GM23338 (cell line): ENCODE results near the gene SRSF2. TPM values are rescaled to one million over a fixed set of nuclear protein-coding genes. Genes with fewer than 3 reads are reported as not detected.

Experiments
- ATAC-seq: fragments of 200-7000 bp; cut with Tn5 transposase; 3 replicates; pipeline ENCODE4 v1.9.1; 2020
- DNase-seq: peaks from one replicate; pipeline ENCODE4 v3.0.0-alpha.2; 2015; ENCODE audit warnings: low spot score
- H2AFZ ChIP-seq: fragments of 200-600 bp; sonication (generic); 2 replicates; pipeline ENCODE4 v1.8.0; 2016; ENCODE audit warnings: antibody characterized with exemption, mild to moderate bottlenecking, moderate library complexity
- H3F3A ChIP-seq: fragments of 200-600 bp; sonication (generic); replicated peaks from 2 replicates; pipeline ENCODE4 v1.8.0; 2017; ENCODE audit warnings: antibody characterized with exemption, mixed run types, low read depth
- H3K27ac ChIP-seq: fragments of 200-600 bp; sonication (generic); 2 replicates; pipeline ENCODE4 v1.6.1; 2016; ENCODE audit warnings: low read depth
- H3K27me3 ChIP-seq: fragments of 200-600 bp; sonication (generic); 2 replicates; pipeline ENCODE4 v1.8.0; 2016; ENCODE audit warnings: mild to moderate bottlenecking, mixed run types, moderate library complexity; ENCODE audit not compliant: insufficient read depth
- H3K36me3 ChIP-seq: fragments of 200-600 bp; sonication (generic); 2 replicates; pipeline ENCODE4 v1.8.0; 2016; ENCODE audit warnings: mild to moderate bottlenecking; ENCODE audit not compliant: insufficient read depth
- H3K4me1 ChIP-seq: fragments of 200-600 bp; sonication (generic); 2 replicates; pipeline ENCODE4 v1.8.0; 2016; ENCODE audit warnings: mild to moderate bottlenecking, moderate library complexity; ENCODE audit not compliant: insufficient read depth
- H3K4me2 ChIP-seq: fragments of 200-600 bp; sonication (generic); 2 replicates; pipeline ENCODE4 v1.7.1; 2017; ENCODE audit warnings: mixed run types
- H3K4me3 ChIP-seq: fragments of 200-600 bp; sonication (generic); 2 replicates; pipeline ENCODE4 v1.6.1; 2016; ENCODE audit warnings: mixed run types
- H3K79me2 ChIP-seq: fragments of 200-600 bp; sonication (generic); replicated peaks from 2 replicates; pipeline ENCODE4 v1.8.0; 2017; ENCODE audit warnings: mild to moderate bottlenecking; ENCODE audit not compliant: insufficient read depth
- H3K9me2 ChIP-seq: fragments of 200-600 bp; sonication (generic); 2 replicates; pipeline ENCODE4 v1.8.0; 2017; ENCODE audit not compliant: insufficient read depth
- H4K20me1 ChIP-seq: fragments of 200-600 bp; sonication (generic); replicated peaks from 2 replicates; pipeline ENCODE4 v1.8.0; 2017; ENCODE audit warnings: mild to moderate bottlenecking; ENCODE audit not compliant: insufficient read depth
- H3K27ac Mint-ChIP-seq: 2 replicates; pipeline ENCODE4 v1.8.0; 2020; ENCODE audit warnings: inconsistent platforms, mild to moderate bottlenecking, moderate library complexity, mixed read lengths
- H3K27me3 Mint-ChIP-seq: 3 replicates; pipeline ENCODE4 v1.8.0; 2022; ENCODE audit warnings: low read depth, mild to moderate bottlenecking, moderate library complexity, mixed read lengths, inconsistent platforms; ENCODE audit not compliant: insufficient read depth, poor library complexity
- H3K36me3 Mint-ChIP-seq: 3 replicates; pipeline ENCODE4 v1.8.0; 2021; ENCODE audit warnings: low read depth, mild to moderate bottlenecking, inconsistent platforms, moderate library complexity, mixed read lengths
- H3K4me1 Mint-ChIP-seq: 3 replicates; pipeline ENCODE4 v1.8.0; 2020; ENCODE audit warnings: mild to moderate bottlenecking, inconsistent platforms, mixed read lengths
- H3K4me3 Mint-ChIP-seq: 3 replicates; pipeline ENCODE4 v1.8.0; 2021; ENCODE audit warnings: moderate library complexity, mild to moderate bottlenecking, inconsistent platforms, mixed read lengths
- H3K9me3 Mint-ChIP-seq: 3 replicates; pipeline ENCODE4 v1.8.0; 2020; ENCODE audit warnings: moderate library complexity, mild to moderate bottlenecking, inconsistent platforms, mixed read lengths
- CTCF ChIP-seq, 2 experiments: fragments of 200-600 bp in 1 of 2; sonication (generic) in 1 of 2; conservative IDR thresholded peaks; 2 replicates each; pipeline versions ENCODE4 v1.5.1 to v1.6.1; 2016 to 2017; ENCODE audit warnings: antibody characterized with exemption in 2 of 2, low read depth in 2 of 2, mild to moderate bottlenecking in 2 of 2, moderate library complexity in 1 of 2
- ETS1 ChIP-seq: IDR thresholded peaks from 2 replicates; pipeline ENCODE4 v1.6.1; 2016; ENCODE audit warnings: antibody characterized with exemption
- EZH2 ChIP-seq: fragments of 200-600 bp; sonication (generic); IDR thresholded peaks from one replicate; pipeline ENCODE4 v1.8.0; 2017; ENCODE audit warnings: antibody characterized with exemption, mild to moderate bottlenecking, low read depth; ENCODE audit not compliant: unreplicated experiment
- EZH2phosphoT487 ChIP-seq: fragments of 200-600 bp; sonication (generic); IDR thresholded peaks from one replicate; pipeline ENCODE4 v1.8.1; 2018; ENCODE audit warnings: antibody characterized with exemption; ENCODE audit not compliant: unreplicated experiment
- JUNB ChIP-seq: IDR thresholded peaks from one replicate; pipeline ENCODE4 v1.6.1; 2016; ENCODE audit warnings: antibody characterized with exemption; ENCODE audit not compliant: unreplicated experiment
- NANOG ChIP-seq: IDR thresholded peaks from 2 replicates; pipeline ENCODE4 v1.6.1; 2016; ENCODE audit warnings: antibody characterized with exemption, borderline replicate concordance
- POLR2AphosphoS5 ChIP-seq: IDR thresholded peaks from 2 replicates; pipeline ENCODE4 v1.6.1; 2016; ENCODE audit warnings: antibody characterized with exemption, low read depth
- STAT1 ChIP-seq: IDR thresholded peaks from one replicate; pipeline ENCODE4 v1.6.1; 2016; ENCODE audit warnings: antibody characterized with exemption; ENCODE audit not compliant: unreplicated experiment
- ZNF114 ChIP-seq: fragments of 250-450 bp; sonication (Bioruptor Pico); IDR thresholded peaks from 2 replicates; pipeline ENCODE4 v1.5.0; 2020; ENCODE audit warnings: mild to moderate bottlenecking, moderate library complexity
- ZNF331 ChIP-seq: fragments of 250-450 bp; sonication (Bioruptor Pico); IDR thresholded peaks from 2 replicates; pipeline ENCODE4 v1.5.0; 2020; ENCODE audit warnings: low read depth, mild to moderate bottlenecking, moderate library complexity
- ZNF462 ChIP-seq: fragments of 250-450 bp; sonication (Bioruptor Pico); IDR thresholded peaks from 2 replicates; pipeline ENCODE4 v1.5.0; 2020; ENCODE audit warnings: mild to moderate bottlenecking, moderate library complexity
- polyA plus RNA-seq: library from polyadenylated mRNA; unstranded; fragments of >200 nt; fragmentation: Nextera tagmentation; extraction: Ambion mirVana; gene quantifications from 2 replicates; pipeline ENCODE4 v1.2.1, GENCODE V29; 2016
- total RNA-seq: library from RNA; depleted of rRNA; stranded (reverse); fragments of >200 nt; shearing (Covaris generic); gene quantifications from 2 replicates; pipeline ENCODE4 v1.2.3, GENCODE V29; 2014

SRSF2 gene
- total and polyA plus RNA-seq, 2 experiments from 2014 or later, result 317 to 547 TPM

- DNase-seq, result no peak
- H3K4me3 Mint-ChIP-seq, result no peak overlapping the region
- no peak overlapping the region for H3K4me3 ChIP-seq
- H3K79me2 ChIP-seq, result no peaks in the 10 kb centered on the region
- H3K4me1 Mint-ChIP-seq, result peaks cover 52% of the 10 kb centered on the region
- no peaks in the 10 kb centered on the region for H3K27me3 ChIP-seq
- H3K27me3 Mint-ChIP-seq, result peaks cover 17% of the 10 kb centered on the region
- no peaks in the 10 kb centered on the region for H3F3A ChIP-seq
- no peak for TF ChIP-seq ZNF114
- TF ChIP-seq EZH2, result no peak
- TF ChIP-seq ZNF462, result no peak
- TF ChIP-seq ZNF331 (CRISPR knock-in tag), result no peak
- no peak for TF ChIP-seq NANOG
- no peaks in the 10 kb centered on the region for H3K36me3 ChIP-seq
- no peak for ATAC-seq
- no peak overlapping the region for H3K4me2 ChIP-seq
- H3K27ac Mint-ChIP-seq, result no peak overlapping the region
- H3K4me1 ChIP-seq, result peaks cover 8% of the 10 kb centered on the region
- no peak overlapping the region for H3K27ac ChIP-seq
- H4K20me1 ChIP-seq, result no peaks in the 10 kb centered on the region
- no peaks in the 10 kb centered on the region for H3K9me3 Mint-ChIP-seq
- no peaks in the 10 kb centered on the region; the same call in 2 of the 3 replicates for H3K36me3 Mint-ChIP-seq
- no peaks in the 10 kb centered on the region for H3K9me2 ChIP-seq
- no peak overlapping the region for H2AFZ ChIP-seq
Measured at GRCh38 chr17:76685846-76686245, 51.3 kb downstream of the SRSF2 start.

GRCh38 chr17:76685366-76685765 lies 51.8 kb downstream of the SRSF2 start:
- H3K79me2 ChIP-seq, result no peaks in the 10 kb centered on the region
- H3K4me3 ChIP-seq, result no peak overlapping the region
- no peak for ATAC-seq
- H3K27ac Mint-ChIP-seq, result peak overlapping the region; percentile 43; the same call in 1 of the 2 replicates
- no peaks in the 10 kb centered on the region for H3F3A ChIP-seq
- no peaks in the 10 kb centered on the region for H3K27me3 ChIP-seq
- H3K9me2 ChIP-seq, result no peaks in the 10 kb centered on the region
- no peak overlapping the region for H3K4me3 Mint-ChIP-seq
- peaks cover 18% of the 10 kb centered on the region for H3K27me3 Mint-ChIP-seq
- no peak overlapping the region for H2AFZ ChIP-seq
- no peak overlapping the region for H3K27ac ChIP-seq
- no peak for DNase-seq
- peaks cover 52% of the 10 kb centered on the region for H3K4me1 Mint-ChIP-seq
- H3K4me1 ChIP-seq, result peaks cover 8% of the 10 kb centered on the region
- no peaks in the 10 kb centered on the region for H3K36me3 ChIP-seq
- H4K20me1 ChIP-seq, result no peaks in the 10 kb centered on the region
- H3K36me3 Mint-ChIP-seq, result no peaks in the 10 kb centered on the region; the same call in 2 of the 3 replicates
- no peaks in the 10 kb centered on the region for H3K9me3 Mint-ChIP-seq
- H3K4me2 ChIP-seq, result no peak overlapping the region
- no peak for TF ChIP-seq CTCF (conservative IDR thresholded peaks at IDR 0.05; ENCODE audit: low read depth in 2 of 2)
- TF ChIP-seq EZH2phosphoT487, result no peak
- no peak for TF ChIP-seq STAT1
- no peak for TF ChIP-seq ZNF331 (CRISPR knock-in tag)
- no peak for TF ChIP-seq ETS1
- TF ChIP-seq ZNF114, result no peak
- TF ChIP-seq EZH2, result no peak
- no peak for TF ChIP-seq POLR2AphosphoS5
- no peak for TF ChIP-seq NANOG
- TF ChIP-seq JUNB, result no peak
